CD4-positive, alpha-beta T cell treated with Interleukin-4 for 1 hour (primary cell): ENCODE data around the gene APRT.

Experiments
- DNase-seq, 2 donors: peaks; one replicate each; pipeline ENCODE4 v3.0.0-alpha.2; 2020 to 2022

The APRT gene

GRCh38 chr16:88811769-88812512 lies at the start of gene APRT:
APRT (minus strand) TSS chr16:88811928; CDS start chr16:88811899, 29 bp downstream.
- peak; percentile 95 to 96 for DNase-seq

DNA sequence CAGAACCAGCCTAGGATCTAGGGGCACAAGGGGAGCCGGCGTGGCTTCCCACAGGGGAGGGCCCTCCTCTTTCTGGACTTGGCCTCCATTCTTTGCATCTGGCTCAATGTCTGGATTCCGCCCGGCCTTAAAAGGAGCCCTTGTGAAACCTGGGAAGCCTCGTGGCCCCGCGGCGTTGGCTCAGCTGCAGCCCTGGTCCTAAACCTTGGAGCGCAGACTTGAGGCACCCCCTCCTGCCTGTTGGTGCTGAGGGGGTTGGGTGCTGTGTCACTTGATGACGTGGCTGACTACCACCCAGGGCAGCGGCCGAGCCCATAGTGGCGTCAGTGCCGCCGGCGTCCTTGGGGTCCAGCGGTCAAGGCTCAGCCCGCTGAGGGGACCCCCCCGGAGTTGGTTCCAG lies 49.6 kb upstream of the APRT start:
- no peak for DNase-seq

GRCh38 chr16:88859381-88860091 lies 47.8 kb upstream of the APRT start:
- DNase-seq = no peak

DNA sequence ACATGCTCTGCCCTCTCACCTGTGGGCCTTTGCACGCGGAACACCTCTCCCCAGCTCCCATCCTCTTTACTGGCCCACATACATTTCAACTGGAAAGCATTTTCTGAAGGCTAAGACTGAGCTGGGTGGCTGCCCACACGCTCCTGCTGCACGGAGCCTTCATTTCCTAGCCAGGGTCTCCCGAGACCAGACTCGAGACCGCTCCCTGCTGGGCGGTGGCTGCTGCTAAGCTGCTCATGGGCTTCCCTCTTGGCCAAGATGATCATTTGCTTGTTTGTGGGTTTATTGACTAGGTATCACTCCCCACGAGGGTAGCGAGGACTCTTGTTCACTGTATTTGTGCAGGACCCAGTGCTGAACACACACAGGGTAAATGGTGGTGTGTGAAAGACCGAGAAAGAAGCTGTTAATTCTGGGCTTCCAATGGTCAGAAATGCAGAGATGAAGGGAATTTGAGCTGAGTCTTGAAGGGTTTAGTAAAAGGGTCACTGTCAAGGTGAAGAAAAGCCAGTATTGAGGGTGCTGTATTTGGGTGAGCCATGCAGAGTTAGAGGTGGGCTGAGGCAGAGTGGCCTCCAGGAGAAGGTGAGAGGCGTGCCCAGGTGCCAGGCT lies 46.1 kb upstream of the APRT start:
- DNase-seq = peak; percentile 75 to 78

DNA sequence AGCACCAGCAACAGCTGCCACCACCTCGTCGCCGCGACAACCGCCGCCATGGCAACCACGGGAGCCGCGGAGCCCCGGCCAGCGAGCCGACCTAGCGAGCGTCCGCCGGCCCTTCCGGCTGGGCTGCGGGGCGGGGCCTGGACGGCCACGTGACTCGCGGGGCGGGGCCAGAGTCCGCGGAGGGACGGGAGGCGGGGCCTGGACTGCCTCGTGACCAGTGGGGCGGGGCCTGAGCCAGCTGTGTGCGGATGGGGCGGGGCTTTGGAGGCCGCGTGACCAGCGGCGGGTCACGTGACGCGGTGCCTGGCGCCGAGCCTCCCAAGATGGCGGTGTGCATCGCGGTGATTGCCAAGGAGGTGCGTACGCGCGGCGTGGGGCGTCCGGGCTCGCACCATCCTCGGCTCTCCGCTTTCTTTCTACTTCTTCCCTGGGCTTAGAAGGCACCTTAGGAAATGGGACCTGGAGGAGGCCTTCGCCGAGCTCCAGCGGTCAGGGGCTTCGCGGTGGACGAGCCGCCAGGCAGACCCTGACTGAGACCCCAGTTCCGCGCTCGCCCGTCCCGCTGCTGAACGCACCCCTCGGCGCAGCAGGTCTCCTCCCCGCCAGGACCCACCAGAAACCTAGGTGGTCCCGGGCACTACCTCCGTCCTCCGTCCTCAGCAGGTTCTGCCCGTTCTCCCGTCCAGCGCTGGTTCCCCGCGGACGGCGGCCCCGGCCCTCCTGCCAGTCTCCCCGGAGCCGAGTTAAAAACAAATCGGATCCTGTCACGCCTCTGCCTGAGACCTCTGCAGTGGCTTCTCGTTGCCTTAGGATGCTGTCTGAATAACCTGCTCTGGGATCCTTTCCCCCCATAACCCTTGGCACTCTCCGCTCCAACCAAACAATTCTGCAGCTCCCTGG lies 45.4 kb upstream of the APRT start, which contains the start of the genes GALNS and TRAPPC2L:
Gene GALNS, minus strand, starts transcription at position 120 of the 900 bp plus-strand sequence. Its CDS starts 70 bp downstream, at position 50.
Gene TRAPPC2L, plus strand, starts transcription at position 300 of the 900 bp plus-strand sequence. Its CDS starts 24 bp downstream, at position 324.
- DNase-seq = peak; percentile 97 to 98

DNA sequence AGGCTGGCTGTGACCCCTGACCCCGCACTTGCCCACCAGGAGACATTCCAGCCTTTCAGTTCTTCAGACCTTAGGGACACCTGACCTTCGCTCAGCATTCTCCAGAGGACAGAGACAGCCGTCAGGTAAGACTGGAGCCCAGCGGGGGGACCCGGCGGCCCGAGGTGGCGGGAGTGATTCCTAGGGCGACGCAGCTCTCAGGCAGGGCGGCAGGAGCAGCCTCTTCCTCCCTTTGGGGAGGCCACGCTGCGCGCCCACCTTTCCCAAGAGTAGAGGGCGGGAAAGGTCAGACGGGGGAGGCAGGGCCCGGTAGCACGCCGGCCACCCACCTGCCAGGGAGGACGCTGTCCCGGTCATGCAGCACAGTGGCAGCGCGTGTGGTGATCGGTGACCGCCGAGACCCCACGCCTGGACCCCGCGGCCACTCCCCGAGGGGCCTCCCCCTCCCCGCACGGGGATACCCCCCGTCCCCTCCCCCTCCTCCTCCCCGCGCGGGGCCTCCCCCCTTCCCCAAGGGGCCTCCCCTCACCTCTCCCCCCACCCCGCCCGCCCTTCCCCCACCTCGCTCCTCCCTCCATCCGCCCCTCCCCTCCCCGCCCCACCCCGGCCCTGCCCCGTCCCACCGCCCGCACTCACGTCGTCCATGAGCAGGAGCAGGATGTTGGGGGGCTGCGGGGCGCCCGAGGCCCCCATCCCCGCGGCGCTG lies 44.5 kb upstream of the APRT start:
- peak in 1 of 2 donors; percentile 5 for DNase-seq

- no peak for DNase-seq
Measured at GRCh38 chr16:88855736-88856121, 44.0 kb upstream of the APRT start.

- no peak for DNase-seq
Measured at GRCh38 chr16:88855176-88855575, 43.4 kb upstream of the APRT start.

- peak; percentile 36 to 60 for DNase-seq
Measured at GRCh38 chr16:88854306-88855111, 42.8 kb upstream of the APRT start.

GRCh38 chr16:88853325-88853941 lies 41.7 kb upstream of the APRT start:
- DNase-seq = peak in 1 of 2 donors; percentile 17

- no peak for DNase-seq
Measured at GRCh38 chr16:88851616-88852015, 39.9 kb upstream of the APRT start.

- no peak for DNase-seq
Measured at GRCh38 chr16:88850531-88851199, 38.9 kb upstream of the APRT start.

GRCh38 chr16:88848557-88848956 lies 36.8 kb upstream of the APRT start:
- DNase-seq = no peak

DNA sequence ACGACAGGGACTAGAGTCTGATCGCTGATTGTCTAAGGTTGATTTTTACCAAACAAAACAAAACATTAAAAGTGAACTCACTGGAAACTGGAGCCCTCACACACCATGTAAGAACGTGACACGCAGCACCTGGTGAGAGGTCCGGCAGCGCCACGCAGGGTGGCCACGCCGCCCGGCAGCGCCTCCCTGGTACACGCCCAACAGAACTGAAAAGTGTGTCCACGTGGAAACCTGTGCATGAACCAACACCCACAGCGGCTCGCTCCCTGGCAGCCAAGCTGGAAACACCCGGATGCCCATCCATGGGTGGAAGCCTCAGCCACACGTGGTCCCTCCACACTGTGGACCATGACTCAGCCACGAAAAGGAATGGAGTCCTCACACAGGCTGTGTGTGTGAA lies 35.9 kb upstream of the APRT start:
- DNase-seq = no peak

DNA sequence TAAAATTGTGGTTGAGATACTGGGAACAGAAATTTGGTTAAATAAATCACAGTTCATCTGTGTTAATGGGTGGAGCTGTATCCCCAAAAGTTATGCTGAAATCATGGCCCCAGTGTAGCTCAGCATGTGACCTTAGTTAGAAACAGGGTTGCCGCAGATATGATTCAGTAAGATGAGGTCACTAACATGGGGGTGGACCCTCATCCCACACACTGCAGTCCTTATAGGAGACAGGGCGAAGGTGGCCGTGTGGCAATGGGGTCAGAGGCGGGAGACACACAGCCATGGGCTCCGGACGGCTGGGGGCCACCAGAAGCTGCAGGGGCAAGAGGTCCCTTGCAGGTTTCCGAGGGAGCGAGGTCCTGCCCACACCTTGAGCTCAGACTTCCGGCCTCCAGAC lies 34.4 kb upstream of the APRT start:
- no peak for DNase-seq

GRCh38 chr16:88844419-88845036 lies 32.8 kb upstream of the APRT start:
- no peak for DNase-seq

DNA sequence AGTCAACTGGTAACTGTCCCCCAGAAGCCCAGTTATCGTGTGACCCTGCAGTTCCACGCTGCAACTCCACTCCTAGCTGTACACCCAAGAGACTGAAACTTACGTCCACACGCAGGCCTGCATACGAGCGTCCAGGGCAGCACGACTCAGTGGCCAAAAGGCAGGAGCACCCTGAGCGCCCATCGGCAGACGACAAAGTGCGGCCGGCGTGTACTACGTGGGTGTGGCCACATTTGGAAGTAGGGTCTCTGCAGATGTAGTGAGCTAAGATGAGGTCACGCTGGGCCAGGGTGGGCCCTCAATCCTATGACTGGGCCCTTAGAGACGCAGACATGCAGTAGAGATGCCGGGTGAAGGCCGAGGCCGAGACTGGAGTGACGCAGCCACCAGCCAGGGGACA lies 31.5 kb upstream of the APRT start:
- no peak for DNase-seq

DNA sequence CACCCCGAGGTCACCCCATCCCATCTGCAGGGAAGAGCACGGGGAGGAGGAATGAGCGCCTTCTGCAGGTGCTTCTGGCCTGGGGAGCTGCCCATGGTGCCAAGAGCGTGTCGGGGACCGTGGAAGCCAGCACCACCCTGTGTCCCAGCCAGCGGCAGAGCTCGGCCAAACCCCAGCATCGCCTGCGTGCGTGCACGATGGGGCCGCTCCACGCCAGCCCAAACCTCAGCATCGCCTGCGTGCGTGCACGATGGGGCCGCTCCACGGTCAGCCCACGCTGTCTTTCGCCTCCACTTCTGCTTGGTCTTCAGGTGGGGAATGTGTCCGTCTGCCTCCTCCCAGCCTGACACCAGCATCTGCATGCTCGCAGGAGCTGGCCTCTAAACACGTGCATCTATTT lies 31.1 kb upstream of the APRT start:
- no peak for DNase-seq

GRCh38 chr16:88842308-88842756 lies 30.6 kb upstream of the APRT start:
- no peak for DNase-seq
